ENCODE data around the gene HSPB1.

DNA sequence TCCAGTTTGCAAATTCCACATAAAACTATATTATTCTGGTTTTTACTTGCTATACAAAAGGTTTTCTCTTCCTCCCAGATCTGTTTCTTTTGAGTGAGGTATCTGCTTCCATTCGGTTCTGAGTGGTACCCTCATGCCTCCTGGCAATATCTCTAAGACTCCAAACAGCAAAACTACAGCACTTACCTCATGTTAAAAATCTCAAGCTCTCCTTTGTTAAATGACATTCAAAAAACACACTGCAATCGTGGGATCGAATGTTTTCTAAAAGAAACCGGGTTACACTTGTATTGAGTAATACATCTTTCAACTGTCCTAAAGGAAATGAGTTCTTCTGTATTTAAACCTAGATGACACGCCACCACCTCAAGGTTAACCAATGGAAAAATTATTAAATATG lies 45.2 kb downstream of the HSPB1 start:
- TF ChIP-seq, protein P1, sequence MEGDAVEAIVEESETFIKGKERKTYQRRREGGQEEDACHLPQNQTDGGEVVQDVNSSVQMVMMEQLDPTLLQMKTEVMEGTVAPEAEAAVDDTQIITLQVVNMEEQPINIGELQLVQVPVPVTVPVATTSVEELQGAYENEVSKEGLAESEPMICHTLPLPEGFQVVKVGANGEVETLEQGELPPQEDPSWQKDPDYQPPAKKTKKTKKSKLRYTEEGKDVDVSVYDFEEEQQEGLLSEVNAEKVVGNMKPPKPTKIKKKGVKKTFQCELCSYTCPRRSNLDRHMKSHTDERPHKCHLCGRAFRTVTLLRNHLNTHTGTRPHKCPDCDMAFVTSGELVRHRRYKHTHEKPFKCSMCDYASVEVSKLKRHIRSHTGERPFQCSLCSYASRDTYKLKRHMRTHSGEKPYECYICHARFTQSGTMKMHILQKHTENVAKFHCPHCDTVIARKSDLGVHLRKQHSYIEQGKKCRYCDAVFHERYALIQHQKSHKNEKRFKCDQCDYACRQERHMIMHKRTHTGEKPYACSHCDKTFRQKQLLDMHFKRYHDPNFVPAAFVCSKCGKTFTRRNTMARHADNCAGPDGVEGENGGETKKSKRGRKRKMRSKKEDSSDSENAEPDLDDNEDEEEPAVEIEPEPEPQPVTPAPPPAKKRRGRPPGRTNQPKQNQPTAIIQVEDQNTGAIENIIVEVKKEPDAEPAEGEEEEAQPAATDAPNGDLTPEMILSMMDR (IDR thresholded peaks at IDR 0.05), result no peak
- TF ChIP-seq POLR2A (IDR thresholded peaks at IDR 0.05), result no peak
